H1 (cell line): ENCODE results near the gene PANX1. TPM values are rescaled to one million over a fixed set of nuclear protein-coding genes. Genes with fewer than 3 reads are reported as not detected.

Experiments used
- CTCF ChIA-PET: fragments of 300-600 bp; sonication (Branson Sonifier 250); formaldehyde crosslinking; loops from one replicate; lab custom pipeline; 2021; ENCODE audit not compliant: partially characterized antibody; lab: Charles Lee
- POLR2A ChIA-PET: fragments of 300-600 bp; sonication (Branson Sonifier 250); formaldehyde crosslinking; loops from one replicate; lab custom pipeline; 2021; ENCODE audit warnings: inconsistent platforms; ENCODE audit not compliant: partially characterized antibody; lab: Charles Lee
- DNase-seq, 2 experiments: peaks; one replicate each; pipeline versions ENCODE4 v3.0.0 to v3.0.0-alpha.2; 2010 to 2022; ENCODE audit warnings: low spot score in 2 of 2, low read depth in 1 of 2, mixed read lengths in 1 of 2
- FAIRE-seq: peaks from 2 replicates; lab custom pipeline; 2011; peaks lifted over from hg19 to GRCh38; lab: Jason Lieb, UNC
- H2AFZ ChIP-seq: 2 replicates; pipeline ENCODE4 v1.8.1; 2012; ENCODE audit warnings: low read length, inconsistent platforms
- H2AK5ac ChIP-seq: 2 replicates; pipeline ENCODE4 v1.6.1; 2013; ENCODE audit warnings: low read depth, low read length
- H2BK120ac ChIP-seq: replicated peaks from 2 replicates; pipeline ENCODE3; 2013; ENCODE audit warnings: low read depth, low read length, inconsistent platforms
- H2BK12ac ChIP-seq: 2 replicates; pipeline ENCODE4 v1.6.1; 2013; ENCODE audit warnings: low read depth, low read length
- H2BK15ac ChIP-seq: 2 replicates; pipeline ENCODE4 v1.6.1; 2013; ENCODE audit warnings: low read length
- H2BK20ac ChIP-seq: 2 replicates; pipeline ENCODE4 v1.6.1; 2013; ENCODE audit warnings: low read length
- H2BK5ac ChIP-seq: 2 replicates; pipeline ENCODE4 v1.6.1; 2013; ENCODE audit warnings: low read depth, low read length
- H3K14ac ChIP-seq: 2 replicates; pipeline ENCODE4 v1.6.1; 2013; ENCODE audit warnings: inconsistent platforms; ENCODE audit not compliant: insufficient read length
- H3K18ac ChIP-seq: 2 replicates; pipeline ENCODE4 v1.6.1; 2013; ENCODE audit warnings: low read length; ENCODE audit errors: extremely low read depth
- H3K23ac ChIP-seq: 2 replicates; pipeline ENCODE4 v1.6.1; 2013; ENCODE audit warnings: inconsistent platforms; ENCODE audit not compliant: insufficient read length
- H3K23me2 ChIP-seq: 2 replicates; pipeline ENCODE4 v1.6.1; 2013; ENCODE audit warnings: low read depth, low read length
- H3K27ac ChIP-seq: 2 replicates; pipeline ENCODE4 v1.6.1; 2011; ENCODE audit warnings: low read depth, low read length, inconsistent platforms
- H3K27me3 ChIP-seq, 4 experiments: replicated peaks in 1 of 4; 1 replicate in 1 of 4; 2 replicates in 3 of 4; pipeline versions ENCODE4 v1.6.1 to v1.8.1; 2011 to 2013; ENCODE audit warnings: low read length in 3 of 4, mild to moderate bottlenecking in 3 of 4, inconsistent platforms in 2 of 4, mixed read lengths in 2 of 4, moderate library complexity in 1 of 4; ENCODE audit not compliant: control insufficient read depth in 3 of 4, insufficient read depth in 3 of 4; ENCODE audit errors: extremely low read depth in 1 of 4
- H3K36me3 ChIP-seq, 4 experiments: 2 replicates each; pipeline versions ENCODE4 v1.6.1 to v1.8.1; 2011 to 2013; ENCODE audit warnings: mild to moderate bottlenecking in 4 of 4, low read length in 3 of 4, moderate library complexity in 2 of 4, control low read depth in 1 of 4, inconsistent platforms in 1 of 4; ENCODE audit not compliant: insufficient read depth in 4 of 4, control insufficient read depth in 2 of 4
- H3K4ac ChIP-seq: replicated peaks from 2 replicates; pipeline ENCODE3; 2013; ENCODE audit warnings: low read length, low read depth, mixed read lengths, inconsistent platforms; ENCODE audit not compliant: insufficient read length
- H3K4me1 ChIP-seq, 4 experiments: replicated peaks in 1 of 4; 1 replicate in 1 of 4; 2 replicates in 3 of 4; pipeline versions ENCODE4 v1.6.1 to v1.8.1; 2011 to 2013; ENCODE audit warnings: low read length in 3 of 4, inconsistent platforms in 2 of 4, mixed read lengths in 1 of 4; ENCODE audit not compliant: insufficient read depth in 4 of 4, control insufficient read depth in 3 of 4
- H3K4me2 ChIP-seq, 2 experiments: 2 replicates each; pipeline versions ENCODE4 v1.6.1 to v1.8.1; 2011 to 2013; ENCODE audit warnings: low read depth in 2 of 2, low read length in 2 of 2, control low read depth in 1 of 2, inconsistent platforms in 1 of 2, mild to moderate bottlenecking in 1 of 2; ENCODE audit not compliant: insufficient read depth in 1 of 2
- H3K4me3 ChIP-seq, 4 experiments: fragments of 200-600, 300-600 bp in 1 of 4; sonication (generic), shearing (Covaris generic), sonication (Bioruptor Twin) in 1 of 4; 2 replicates each; pipeline versions ENCODE4 v1.5.1 to v1.8.1; 2011 to 2016; ENCODE audit warnings: low read length in 4 of 4, low read depth in 3 of 4, control low read depth in 2 of 4, inconsistent platforms in 2 of 4, mild to moderate bottlenecking in 2 of 4, mixed read lengths in 1 of 4, moderate library complexity in 1 of 4; ENCODE audit not compliant: insufficient read depth in 2 of 4; ENCODE audit errors: extremely low read depth in 1 of 4
- H3K56ac ChIP-seq: replicated peaks from 2 replicates; pipeline ENCODE3; 2013; ENCODE audit warnings: low read depth, mild to moderate bottlenecking, mixed read lengths, low read length, inconsistent platforms; ENCODE audit not compliant: insufficient read length
- H3K79me1 ChIP-seq: 2 replicates; pipeline ENCODE4 v1.6.1; 2013; ENCODE audit warnings: low read depth, low read length, control low read depth
- H3K79me2 ChIP-seq, 2 experiments: 2 replicates each; pipeline versions ENCODE4 v1.6.1 to v1.8.1; 2012 to 2013; ENCODE audit warnings: low read length in 2 of 2, mild to moderate bottlenecking in 2 of 2, inconsistent platforms in 1 of 2; ENCODE audit not compliant: insufficient read depth in 2 of 2, control insufficient read depth in 1 of 2
- H3K9ac ChIP-seq, 4 experiments: replicated peaks in 1 of 4; 1 replicate in 1 of 4; 2 replicates in 3 of 4; pipeline versions ENCODE4 v1.6.1 to v1.8.1; 2011 to 2013; ENCODE audit warnings: low read depth in 3 of 4, low read length in 3 of 4, control low read depth in 2 of 4, mild to moderate bottlenecking in 2 of 4, moderate library complexity in 2 of 4, inconsistent platforms in 1 of 4; ENCODE audit errors: extremely low read depth in 1 of 4
- H3K9me3 ChIP-seq, 2 experiments: 2 replicates each; pipeline versions ENCODE4 v1.6.1 to v1.8.1; 2012 to 2013; ENCODE audit warnings: mild to moderate bottlenecking in 2 of 2, moderate library complexity in 2 of 2, control low read depth in 1 of 2, inconsistent platforms in 1 of 2, low read depth in 1 of 2, low read length in 1 of 2, mixed read lengths in 1 of 2; ENCODE audit not compliant: insufficient read depth in 2 of 2
- H4K20me1 ChIP-seq, 2 experiments: replicated peaks in 1 of 2; 2 replicates each; pipeline versions ENCODE3 to v1.8.1; 2011 to 2013; ENCODE audit warnings: inconsistent platforms in 2 of 2, low read length in 2 of 2, mild to moderate bottlenecking in 1 of 2; ENCODE audit not compliant: insufficient read depth in 2 of 2, control insufficient read depth in 1 of 2
- H4K5ac ChIP-seq: 2 replicates; pipeline ENCODE4 v1.6.1; 2013; ENCODE audit warnings: low read length, low read depth, mixed read lengths, inconsistent platforms; ENCODE audit not compliant: insufficient read length
- H4K8ac ChIP-seq: 2 replicates; pipeline ENCODE4 v1.8.0; 2013; ENCODE audit warnings: mild to moderate bottlenecking, moderate library complexity, low read length, inconsistent platforms; ENCODE audit not compliant: insufficient read depth; ENCODE audit errors: extremely low read depth
- H4K91ac ChIP-seq: replicated peaks from 2 replicates; pipeline ENCODE3; 2013; ENCODE audit warnings: low read length, mixed read lengths, inconsistent platforms; ENCODE audit not compliant: insufficient read length
- BRCA1 ChIP-seq: IDR thresholded peaks from 2 replicates; pipeline ENCODE4 v1.6.1; 2012; ENCODE audit warnings: low read depth, low read length, improper control_type of control experiment
- CBX8 ChIP-seq: fragments of 300-800, 300-1000 bp; sonication (generic); IDR thresholded peaks from 2 replicates; pipeline ENCODE4 v1.7.1; 2016; ENCODE audit warnings: low read depth, low read length, borderline replicate concordance
- CHD1 ChIP-seq: IDR thresholded peaks from 2 replicates; pipeline ENCODE4 v1.6.1; 2012; ENCODE audit warnings: low read depth, low read length, improper control_type of control experiment
- E2F6 ChIP-seq: IDR thresholded peaks from 2 replicates; pipeline ENCODE4 v1.6.1; 2012; ENCODE audit warnings: inconsistent platforms
- EP300 ChIP-seq, 2 experiments: IDR thresholded peaks; 1 replicate in 1 of 2; 2 replicates in 1 of 2; pipeline ENCODE4 v1.6.1; 2011 to 2012; ENCODE audit warnings: low read depth in 2 of 2, low read length in 2 of 2, mild to moderate bottlenecking in 2 of 2, borderline replicate concordance in 1 of 2, inconsistent platforms in 1 of 2, moderate library complexity in 1 of 2
- GABPA ChIP-seq: IDR thresholded peaks from 2 replicates; pipeline ENCODE4 v1.6.1; 2011; ENCODE audit warnings: mild to moderate bottlenecking, low read length, moderate library complexity, borderline replicate concordance; ENCODE audit not compliant: insufficient read depth
- KDM5A ChIP-seq: fragments of 200-600 bp; IDR thresholded peaks from 2 replicates; pipeline ENCODE4 v1.7.1; 2012; ENCODE audit warnings: mild to moderate bottlenecking, low read length, inconsistent platforms, mixed read lengths
- NANOG ChIP-seq: IDR thresholded peaks from 2 replicates; pipeline ENCODE4 v1.6.1; 2011; ENCODE audit warnings: low read length, low read depth, mild to moderate bottlenecking, inconsistent platforms; ENCODE audit not compliant: insufficient read depth, poor library complexity, severe bottlenecking
- NRF1 ChIP-seq: IDR thresholded peaks from 2 replicates; pipeline ENCODE4 v1.6.1; 2011; ENCODE audit warnings: mild to moderate bottlenecking, low read depth, low read length, improper control_type of control experiment
- SIN3A ChIP-seq, 2 experiments: IDR thresholded peaks in 1 of 2; conservative IDR thresholded peaks in 1 of 2; 2 replicates each; pipeline ENCODE4 v1.6.1; 2011 to 2012; ENCODE audit warnings: low read length in 2 of 2, improper control_type of control experiment in 1 of 2, low read depth in 1 of 2, mild to moderate bottlenecking in 1 of 2
- TCF12 ChIP-seq: IDR thresholded peaks from 2 replicates; pipeline ENCODE4 v1.6.1; 2011; ENCODE audit warnings: low read depth, mild to moderate bottlenecking, low read length
- USF2 ChIP-seq: IDR thresholded peaks from 2 replicates; pipeline ENCODE4 v1.6.1; 2011; ENCODE audit warnings: low read length, improper control_type of control experiment
- WGBS, 2 experiments: shearing (Covaris generic) in 1 of 2; methylation state at CpG; one replicate each; pipeline versions ENCODE4 v1.1.6 to v1.1.7; 2013 to 2015; ENCODE audit warnings: low lambda C conversion rate in 2 of 2, mixed read lengths in 2 of 2, inconsistent platforms in 1 of 2, low coverage in 1 of 2, missing lambda C conversion rate in 1 of 2; ENCODE audit not compliant: insufficient replicate concordance in 2 of 2, insufficient coverage in 1 of 2, insufficient read length in 1 of 2; ENCODE audit errors: extremely low coverage in 1 of 2, missing lambda C conversion rate in 1 of 2; 5-methylcytosine and 5-hydroxymethylcytosine counted together
- polyA plus RNA-seq, 7 experiments: library from polyadenylated mRNA; depleted of rRNA in 3 of 7; stranded (reverse) in 5 of 7; unstranded in 2 of 7; fragments of >200 nt in 5 of 7; fragments of 200-250 nt in 2 of 7; gene quantifications; 1 replicate in 5 of 7; 2 replicates in 1 of 7; 4 replicates in 1 of 7; pipeline versions ENCODE4 v1.2.1 to v1.2.3, GENCODE V29; 2011 to 2013; ENCODE audit warnings: missing spikeins in 2 of 7, mixed read lengths in 2 of 7
- total RNA-seq: library from RNA; stranded (reverse); fragmentation: NEBNext Ultra II Directional; extraction: Animal tissue kit (Norgen Biotek cat#: 25700); gene quantifications from 2 replicates; pipeline ENCODE4 v1.2.1, GENCODE V29; 2021

Gene PANX1
- total and polyA plus RNA-seq, 2 of the 8 experiments (the other 6 are each of a cell fraction or from before 2014, with no cell fraction given): 15.9 to 35.2 TPM

GRCh38 chr11:94168882-94169281 lies 40.2 kb downstream of the PANX1 start:
- no peak overlapping the region for H3K4me3 ChIP-seq
- H3K18ac ChIP-seq: no peak overlapping the region
- peaks cover 10 to 97% of the 10 kb centered on the region in 2 experiments for H3K79me2 ChIP-seq
- no peak overlapping the region for H3K4me2 ChIP-seq
- no peak overlapping the region for H2AFZ ChIP-seq
- H3K14ac ChIP-seq: no peak overlapping the region
- no peak overlapping the region for H4K5ac ChIP-seq
- H3K27me3 ChIP-seq: no peaks in the 10 kb centered on the region
- no peak overlapping the region for H3K9ac ChIP-seq
- H4K8ac ChIP-seq: no peak overlapping the region
- H3K36me3 ChIP-seq: peaks cover 0 to 5% (median 0%) of the 10 kb centered on the region in 4 experiments; a peak in 1 of 8 replicates
- H3K79me1 ChIP-seq: peaks cover 32% of the 10 kb centered on the region
- no peak overlapping the region for H2BK15ac ChIP-seq
- no peak overlapping the region for H2BK5ac ChIP-seq
- POLR2A ChIA-PET: no interaction called here
- no peak overlapping the region for H2BK120ac ChIP-seq
- WGBS, 2 experiments: 95% methylated on average over 1 of the region's 1 CpG; no CpG with 5 or more reads in 1 of the 2 experiments
- no peaks in the 10 kb centered on the region for H3K9me3 ChIP-seq
- no peak overlapping the region for H2BK12ac ChIP-seq
- H3K4me1 ChIP-seq: peaks cover 3 to 16% (median 5%) of the 10 kb centered on the region in 4 experiments; a peak in 4 of 7 replicates
- H2BK20ac ChIP-seq: no peak overlapping the region
- no peak overlapping the region for H3K4ac ChIP-seq
- no peak overlapping the region for H3K56ac ChIP-seq
- H3K27ac ChIP-seq: no peak overlapping the region
- no peaks in the 10 kb centered on the region for H3K23me2 ChIP-seq
- no peak overlapping the region for H3K23ac ChIP-seq
- no peak overlapping the region for H2AK5ac ChIP-seq
- H4K20me1 ChIP-seq: peaks cover 26 to 27% of the 10 kb centered on the region in 2 experiments
- no peak for DNase-seq
- peak; percentile 7 for FAIRE-seq
- CTCF ChIA-PET: interaction anchor here (0.6 to 10.2 kb wide), 3 partner anchors 15 to 250 kb away, joined by 3 to 127 read pairs (median 3); no protein-coding TSS in a partner anchor
- no peak overlapping the region for H4K91ac ChIP-seq
- TF ChIP-seq SIN3A (conservative IDR thresholded peaks at IDR 0.05 in 1 of 2, IDR thresholded peaks at IDR 0.05 in 1 of 2; ENCODE audit: low read depth in 1 of 2, low read length in 2 of 2) (no peak), EP300 (IDR thresholded peaks at IDR 0.05; ENCODE audit: borderline replicate concordance in 1 of 2, low read depth in 2 of 2, low read length in 2 of 2) (no peak), GABPA (no peak), BRCA1 (no peak), NANOG (no peak), USF2 (no peak), KDM5A (no peak), TCF12 (no peak), CHD1 (no peak), E2F6 (no peak), CBX8 (no peak), NRF1 (no peak)
